Natural killer cell treated with Interleukin-12 subunit alpha and Interleukin-12 subunit beta and Interleukin-15 and Interleukin-18, amount 100 ng/mL, for 72 hours (primary cell): ENCODE results near the gene ARHGEF38. TPM values are rescaled to one million over a fixed set of nuclear protein-coding genes. Genes with fewer than 3 reads are reported as not detected.

ENCODE experiments used
- ATAC-seq, 2 donors: fragments of 150-1000 bp; cut with Tn5 transposase in 1 of 2; sonication (Bioruptor Pico), chemical (Tn5 transposase) in 1 of 2; 2 replicates each; pipeline ENCODE4 v1.10.0; 2021
- DNase-seq: peaks from one replicate; pipeline ENCODE4 v3.0.0; 2022; ENCODE audit warnings: low spot score
- H3K27ac Mint-ChIP-seq, 2 donors: 1 replicate in 1 of 2; 2 replicates in 1 of 2; pipeline ENCODE4 v1.8.0; 2022; ENCODE audit warnings: mixed read lengths in 2 of 2, mild to moderate bottlenecking in 1 of 2, moderate library complexity in 1 of 2
- H3K27me3 Mint-ChIP-seq, 2 donors: 1 replicate in 1 of 2; 2 replicates in 1 of 2; pipeline ENCODE4 v1.8.0; 2022; ENCODE audit warnings: mixed read lengths in 2 of 2
- H3K36me3 Mint-ChIP-seq: one replicate; pipeline ENCODE4 v1.8.0; 2022; ENCODE audit warnings: mixed read lengths
- H3K4me1 Mint-ChIP-seq, 2 donors: 1 replicate in 1 of 2; 2 replicates in 1 of 2; pipeline ENCODE4 v1.8.0; 2022; ENCODE audit warnings: low read depth in 2 of 2, mixed read lengths in 2 of 2, mild to moderate bottlenecking in 1 of 2
- H3K4me3 Mint-ChIP-seq: one replicate; pipeline ENCODE4 v1.8.0; 2022; ENCODE audit warnings: mixed read lengths
- H3K9me3 Mint-ChIP-seq: 2 replicates; pipeline ENCODE4 v1.8.0; 2022; ENCODE audit warnings: mixed read lengths
- total RNA-seq, 2 donors: library from RNA; stranded (reverse); gene quantifications; one replicate each; pipeline ENCODE4 v1.2.3, GENCODE V29; 2022

The ARHGEF38 gene
- total RNA-seq, 2 donors from 2014 or later = not detected

GRCh38 chr4:105543881-105544280 lies 8.5 kb upstream of the ARHGEF38 start:
- Mint-ChIP-seq H3K4me3 (no peak overlapping the region), H3K27me3 (peaks cover 2 to 9% of the 10 kb centered on the region in 2 donors), H3K36me3 (no peaks in the 10 kb centered on the region), H3K27ac (no peak overlapping the region), H3K9me3 (no peaks in the 10 kb centered on the region), H3K4me1 (no peaks in the 10 kb centered on the region)
- no peak for ATAC-seq
- no peak for DNase-seq

GRCh38 chr4:105544520-105545286 lies 7.7 kb upstream of the ARHGEF38 start:
- DNase-seq (no peak), ATAC-seq (no peak)
- H3K4me1 Mint-ChIP-seq = no peaks in the 10 kb centered on the region
- no peaks in the 10 kb centered on the region for H3K36me3 Mint-ChIP-seq
- no peak overlapping the region for H3K27ac Mint-ChIP-seq
- no peaks in the 10 kb centered on the region for H3K9me3 Mint-ChIP-seq
- H3K4me3 Mint-ChIP-seq = no peak overlapping the region
- H3K27me3 Mint-ChIP-seq = peaks cover 2 to 9% of the 10 kb centered on the region in 2 donors

GRCh38 chr4:105546086-105546485 lies 6.3 kb upstream of the ARHGEF38 start:
- Mint-ChIP-seq H3K9me3 (no peaks in the 10 kb centered on the region), H3K27me3 (peaks cover 2 to 9% of the 10 kb centered on the region in 2 donors), H3K27ac (no peak overlapping the region), H3K4me3 (no peak overlapping the region), H3K4me1 (no peaks in the 10 kb centered on the region), H3K36me3 (no peaks in the 10 kb centered on the region)
- ATAC-seq (no peak), DNase-seq (no peak)

- H3K9me3 Mint-ChIP-seq = no peaks in the 10 kb centered on the region
- H3K36me3 Mint-ChIP-seq = no peaks in the 10 kb centered on the region
- ATAC-seq (no peak), DNase-seq (no peak)
- no peaks in the 10 kb centered on the region for H3K4me1 Mint-ChIP-seq
- no peak overlapping the region for H3K27ac Mint-ChIP-seq
- no peak overlapping the region for H3K4me3 Mint-ChIP-seq
- H3K27me3 Mint-ChIP-seq = peaks cover 0 to 9% of the 10 kb centered on the region in 2 donors
Measured at GRCh38 chr4:105547769-105548168, 4.7 kb upstream of the ARHGEF38 start.

- ATAC-seq (no peak), DNase-seq (no peak)
- Mint-ChIP-seq H3K9me3 (no peaks in the 10 kb centered on the region), H3K4me1 (no peaks in the 10 kb centered on the region), H3K27me3 (peaks cover 0 to 9% of the 10 kb centered on the region in 2 donors), H3K27ac (no peak overlapping the region), H3K36me3 (no peaks in the 10 kb centered on the region), H3K4me3 (no peak overlapping the region)
Measured at GRCh38 chr4:105548483-105548882, 3.9 kb upstream of the ARHGEF38 start.

- H3K4me1 Mint-ChIP-seq = no peaks in the 10 kb centered on the region
- no peak overlapping the region for H3K4me3 Mint-ChIP-seq
- H3K27ac Mint-ChIP-seq = no peak overlapping the region
- peaks cover 3 to 15% of the 10 kb centered on the region in 2 donors for H3K27me3 Mint-ChIP-seq
- DNase-seq = no peak
- no peaks in the 10 kb centered on the region for H3K36me3 Mint-ChIP-seq
- no peak for ATAC-seq
- H3K9me3 Mint-ChIP-seq = no peaks in the 10 kb centered on the region
Measured at GRCh38 chr4:105550641-105551040, 1.8 kb upstream of the ARHGEF38 start.

GRCh38 chr4:105555409-105555808 lies 3.0 kb downstream of the ARHGEF38 start:
- DNase-seq = no peak
- no peak overlapping the region for H3K27ac Mint-ChIP-seq
- ATAC-seq = no peak
- H3K4me1 Mint-ChIP-seq = no peaks in the 10 kb centered on the region
- H3K9me3 Mint-ChIP-seq = no peaks in the 10 kb centered on the region
- peaks cover 11 to 15% of the 10 kb centered on the region in 2 donors for H3K27me3 Mint-ChIP-seq
- H3K36me3 Mint-ChIP-seq = no peaks in the 10 kb centered on the region
- H3K4me3 Mint-ChIP-seq = no peak overlapping the region

- Mint-ChIP-seq H3K36me3 (no peaks in the 10 kb centered on the region), H3K9me3 (no peaks in the 10 kb centered on the region), H3K27me3 (peaks cover 11 to 15% of the 10 kb centered on the region in 2 donors), H3K4me3 (no peak overlapping the region), H3K4me1 (no peaks in the 10 kb centered on the region), H3K27ac (no peak overlapping the region)
- DNase-seq (no peak), ATAC-seq (no peak)
Measured at GRCh38 chr4:105556206-105556605, 3.8 kb downstream of the ARHGEF38 start.

GRCh38 chr4:105558277-105558676 lies 5.9 kb downstream of the ARHGEF38 start:
- ATAC-seq = no peak
- Mint-ChIP-seq H3K36me3 (no peaks in the 10 kb centered on the region), H3K27me3 (peaks cover 14 to 21% of the 10 kb centered on the region in 2 donors), H3K4me1 (no peaks in the 10 kb centered on the region), H3K9me3 (no peaks in the 10 kb centered on the region), H3K4me3 (no peak overlapping the region), H3K27ac (no peak overlapping the region)
- no peak for DNase-seq

- DNase-seq (no peak), ATAC-seq (no peak)
- H3K27me3 Mint-ChIP-seq = peaks cover 11 to 15% of the 10 kb centered on the region in 2 donors
- no peaks in the 10 kb centered on the region for H3K4me1 Mint-ChIP-seq
- no peak overlapping the region for H3K27ac Mint-ChIP-seq
- H3K36me3 Mint-ChIP-seq = no peaks in the 10 kb centered on the region
- no peaks in the 10 kb centered on the region for H3K9me3 Mint-ChIP-seq
- H3K4me3 Mint-ChIP-seq = no peak overlapping the region
Measured at GRCh38 chr4:105560421-105560848, 8.0 kb downstream of the ARHGEF38 start.

- Mint-ChIP-seq H3K4me3 (no peak overlapping the region), H3K27ac (no peak overlapping the region), H3K27me3 (peaks cover 12 to 15% of the 10 kb centered on the region in 2 donors), H3K36me3 (no peaks in the 10 kb centered on the region), H3K4me1 (no peaks in the 10 kb centered on the region), H3K9me3 (no peaks in the 10 kb centered on the region)
- DNase-seq (no peak), ATAC-seq (no peak)
Measured at GRCh38 chr4:105563352-105563751, 10.9 kb downstream of the ARHGEF38 start.

- H3K9me3 Mint-ChIP-seq = peaks cover 6% of the 10 kb centered on the region
- no peak overlapping the region for H3K4me3 Mint-ChIP-seq
- no peaks in the 10 kb centered on the region for H3K36me3 Mint-ChIP-seq
- DNase-seq (no peak), ATAC-seq (no peak)
- H3K27ac Mint-ChIP-seq = no peak overlapping the region
- peaks cover 5 to 6% of the 10 kb centered on the region in 2 donors for H3K27me3 Mint-ChIP-seq
- no peaks in the 10 kb centered on the region for H3K4me1 Mint-ChIP-seq
Measured at GRCh38 chr4:105568584-105568983, 16.2 kb downstream of the ARHGEF38 start.

- ATAC-seq (no peak), DNase-seq (no peak)
- no peaks in the 10 kb centered on the region for H3K36me3 Mint-ChIP-seq
- no peak overlapping the region for H3K4me3 Mint-ChIP-seq
- H3K9me3 Mint-ChIP-seq = peaks cover 6% of the 10 kb centered on the region
- no peaks in the 10 kb centered on the region for H3K4me1 Mint-ChIP-seq
- H3K27ac Mint-ChIP-seq = no peak overlapping the region
- peaks cover 5 to 6% of the 10 kb centered on the region in 2 donors for H3K27me3 Mint-ChIP-seq
Measured at GRCh38 chr4:105569057-105569865, 16.8 kb downstream of the ARHGEF38 start.

GRCh38 chr4:105569866-105570236 lies 17.4 kb downstream of the ARHGEF38 start:
- H3K4me1 Mint-ChIP-seq = no peaks in the 10 kb centered on the region
- no peak overlapping the region for H3K27ac Mint-ChIP-seq
- H3K9me3 Mint-ChIP-seq = peaks cover 6% of the 10 kb centered on the region
- H3K36me3 Mint-ChIP-seq = no peaks in the 10 kb centered on the region
- peaks cover 5 to 6% of the 10 kb centered on the region in 2 donors for H3K27me3 Mint-ChIP-seq
- ATAC-seq (no peak), DNase-seq (no peak)
- no peak overlapping the region for H3K4me3 Mint-ChIP-seq
